HepG2 (cell line): Measurements from ENCODE around the gene TBC1D20. TPM values are rescaled to one million over a fixed set of nuclear protein-coding genes. Genes with fewer than 3 reads are reported as not detected.

ENCODE experiments used
- ATAC-seq: fragments of 200-7000 bp; cut with Tn5 transposase; 3 replicates; pipeline ENCODE4 v1.9.1; 2020; ENCODE audit warnings: mild to moderate bottlenecking, moderate library complexity
- BruUV-seq: library from RNA; stranded (reverse); fragments of 400-500 nt; replicated peaks from 2 replicates; lab custom pipeline; 2021; lab: Mats Ljungman, UMichigan
- CTCF ChIA-PET: fragments of 300-600 bp; formaldehyde crosslinking; extraction: SDS; loops from one replicate; lab custom pipeline; 2021; ENCODE audit warnings: low total read pairs, inconsistent platforms, low intra/inter-chr PET ratio; lab: Yijun Ruan, JAX
- POLR2A ChIA-PET: fragments of 350-600 bp; sonication (Branson Sonifier 250); formaldehyde crosslinking; loops from one replicate; lab custom pipeline; 2020; ENCODE audit warnings: antibody characterized with exemption, inconsistent platforms; lab: Yijun Ruan, JAX
- DNase-seq: peaks from one replicate; pipeline ENCODE4 v3.0.0-alpha.2; 2015; ENCODE audit warnings: low spot score
- FAIRE-seq: peaks from 3 replicates; lab custom pipeline; 2011; peaks lifted over from hg19 to GRCh38; lab: Jason Lieb, UNC
- H2AFZ ChIP-seq: one replicate; pipeline ENCODE4 v1.6.1; 2011; ENCODE audit warnings: low read length, inconsistent platforms
- H3K27ac ChIP-seq: fragments of 300-600 bp; 3 replicates; pipeline ENCODE4 v1.8.0; 2011; ENCODE audit warnings: mixed run types, mild to moderate bottlenecking, mixed read lengths, low read length, inconsistent platforms; ENCODE audit not compliant: insufficient read depth; ENCODE audit errors: extremely low read length
- H3K27me3 ChIP-seq, 2 experiments: fragments of 200-600 bp in 1 of 2; 2 replicates in 1 of 2; 3 replicates in 1 of 2; pipeline versions ENCODE4 v1.6.0 to v1.8.0; 2011; ENCODE audit warnings: low read length in 2 of 2, mild to moderate bottlenecking in 2 of 2, moderate library complexity in 2 of 2, inconsistent platforms in 1 of 2; ENCODE audit not compliant: insufficient read depth in 2 of 2, control insufficient read depth in 1 of 2
- H3K36me3 ChIP-seq, 2 experiments: fragments of 200-600 bp in 1 of 2; replicated peaks in 1 of 2; 2 replicates in 1 of 2; 3 replicates in 1 of 2; pipeline versions ENCODE4 v1.5.1 to v1.8.0; 2011; ENCODE audit warnings: low read length in 2 of 2, inconsistent platforms in 1 of 2; ENCODE audit not compliant: insufficient read depth in 2 of 2, control insufficient read depth in 1 of 2
- H3K4me1 ChIP-seq: 2 replicates; pipeline ENCODE4 v1.5.1; 2012; ENCODE audit warnings: low read length, inconsistent platforms; ENCODE audit not compliant: insufficient read depth
- H3K4me2 ChIP-seq: 2 replicates; pipeline ENCODE4 v1.6.0; 2011; ENCODE audit warnings: low read depth, low read length, inconsistent platforms
- H3K4me3 ChIP-seq, 3 experiments: fragments of 200-600 bp in 1 of 3; sonication (generic), shearing (Covaris generic) in 1 of 3; replicated peaks in 1 of 3; 2 replicates each; pipeline ENCODE4 v1.5.1; 2011 to 2016; ENCODE audit warnings: low read length in 3 of 3, inconsistent platforms in 2 of 3, low read depth in 2 of 3, mild to moderate bottlenecking in 2 of 3, control low read depth in 1 of 3, mixed read lengths in 1 of 3; ENCODE audit not compliant: insufficient read depth in 1 of 3
- H3K79me2 ChIP-seq: one replicate; pipeline ENCODE4 v1.6.1; 2011; ENCODE audit warnings: low read length, inconsistent platforms; ENCODE audit not compliant: insufficient read depth
- H3K9ac ChIP-seq: 2 replicates; pipeline ENCODE4 v1.6.0; 2011; ENCODE audit warnings: mild to moderate bottlenecking, low read depth, low read length, inconsistent platforms; ENCODE audit not compliant: insufficient read depth
- H3K9me3 ChIP-seq: 2 replicates; pipeline ENCODE4 v1.5.1; 2012; ENCODE audit warnings: mild to moderate bottlenecking, low read length
- H4K20me1 ChIP-seq: 2 replicates; pipeline ENCODE4 v1.6.0; 2011; ENCODE audit warnings: inconsistent platforms, mild to moderate bottlenecking, low read length, moderate library complexity; ENCODE audit not compliant: insufficient read depth
- HDAC2 ChIP-seq: sonication (generic); formaldehyde crosslinking; IDR thresholded peaks from 2 replicates; pipeline ENCODE4 v1.4.0; 2020; ENCODE audit warnings: missing genetic modification reagents
- IRF9 ChIP-seq: sonication (generic); formaldehyde crosslinking; IDR thresholded peaks from 2 replicates; pipeline ENCODE4 v1.8.0; 2022; ENCODE audit warnings: missing genetic modification reagents, mild to moderate bottlenecking, borderline replicate concordance
- KDM5A ChIP-seq: fragments of 200-600 bp; sonication (generic); IDR thresholded peaks from 2 replicates; pipeline ENCODE4 v1.7.0; 2018; ENCODE audit warnings: antibody characterized with exemption, mild to moderate bottlenecking, low read length, borderline replicate concordance
- MIER2 ChIP-seq: IDR thresholded peaks from 2 replicates; pipeline ENCODE4 v1.6.1; 2016; ENCODE audit warnings: missing biosample characterization, missing genetic modification reagents
- MYNN ChIP-seq: sonication (generic); formaldehyde crosslinking; IDR thresholded peaks from 2 replicates; pipeline ENCODE4 v1.4.0; 2020; ENCODE audit warnings: mild to moderate bottlenecking, low read depth, missing genetic modification reagents
- SRY ChIP-seq: sonication (generic); formaldehyde crosslinking; IDR thresholded peaks from 2 replicates; pipeline ENCODE4 v1.8.0; 2022; ENCODE audit warnings: mild to moderate bottlenecking, missing genetic modification reagents
- ZNF484 ChIP-seq: sonication (generic); formaldehyde crosslinking; IDR thresholded peaks from 2 replicates; pipeline ENCODE4 v1.5.1; 2020; ENCODE audit warnings: mild to moderate bottlenecking, low read depth, missing genetic modification reagents, borderline replicate concordance
- ZNF572 ChIP-seq: sonication (generic); formaldehyde crosslinking; IDR thresholded peaks from 2 replicates; pipeline ENCODE4 v1.5.1; 2020; ENCODE audit warnings: mild to moderate bottlenecking, missing genetic modification reagents
- ZNF724P ChIP-seq: sonication (generic); formaldehyde crosslinking; IDR thresholded peaks from 2 replicates; pipeline ENCODE4 v1.8.0; 2022; ENCODE audit warnings: missing genetic modification reagents, borderline replicate concordance
- ZNF879 ChIP-seq: sonication (generic); formaldehyde crosslinking; IDR thresholded peaks from 2 replicates; pipeline ENCODE4 v1.8.1; 2023; ENCODE audit warnings: missing genetic modification reagents
- ZSCAN9 ChIP-seq: IDR thresholded peaks from 2 replicates; pipeline ENCODE4 v1.6.1; 2016; ENCODE audit warnings: borderline replicate concordance
- ZUFSP ChIP-seq: sonication (generic); formaldehyde crosslinking; IDR thresholded peaks from 2 replicates; pipeline ENCODE4 v1.9.0; 2021; ENCODE audit warnings: missing genetic modification reagents, mild to moderate bottlenecking, borderline replicate concordance
- WGBS: methylation state at CpG from one replicate; pipeline ENCODE4 v1.1.6; 2017; ENCODE audit warnings: low lambda C conversion rate; 5-methylcytosine and 5-hydroxymethylcytosine counted together
- in situ Hi-C: cut with HindIII; loops from 2 replicates; pipeline ENCODE4 v1.10.0; 2017; ENCODE audit warnings: low pct_unique_long_range_greater_than_20kb; ENCODE audit not compliant: extremely low pct_ligation_motif_present
- intact Hi-C: fragments of 100-400 bp; cut with micrococcal nuclease; formaldehyde crosslinking; loops from one replicate; pipeline ENCODE4 v1.10.0; 2022; ENCODE audit not compliant: unreplicated experiment
- polyA plus RNA-seq, 8 experiments: library from polyadenylated mRNA; depleted of rRNA in 3 of 8; stranded (reverse) in 7 of 8; unstranded in 1 of 8; fragments of >200 nt; fragmentation: Illumina TruSeq in 4 of 8; extraction: Trizol in 4 of 8; gene quantifications; 2 replicates each; pipeline versions ENCODE4 v1.2.1 to v1.2.3, GENCODE V29; 2011 to 2016; ENCODE audit warnings: low read depth in 4 of 8, missing spikeins in 1 of 8, mixed read lengths in 1 of 8; ENCODE audit not compliant: insufficient read depth in 1 of 8
- total RNA-seq, 5 experiments: library from RNA; depleted of rRNA; stranded (reverse); fragments of >200 nt; fragmentation: Illumina TruSeq; extraction: Trizol; gene quantifications; 2 replicates each; pipeline ENCODE4 v1.2.3, GENCODE V29; 2016; ENCODE audit warnings: low read depth in 1 of 5
- TF ChIP-seq, protein P1 (sequence below): sonication (generic); formaldehyde crosslinking; IDR thresholded peaks from 2 replicates; pipeline ENCODE4 v1.4.0; 2020; ENCODE audit warnings: missing genetic modification reagents

The TBC1D20 gene
- total and polyA plus RNA-seq, 2 of the 13 experiments (the other 11 are each of a cell fraction or from before 2014, with no cell fraction given) = 36.6 to 47.1 TPM

- Histone ChIP-seq H4K20me1 (no peaks in the 10 kb centered on the region), H3K36me3 (peaks cover 8 to 34% of the 10 kb centered on the region in 2 experiments), H3K27me3 (no peaks in the 10 kb centered on the region; a peak in 1 of 5 replicates), H2AFZ (no peak within 1 kb of the TSS), H3K4me2 (peak within 1 kb of the TSS; percentile 98), H3K4me3 (peak within 1 kb of the TSS; percentile 95 to 98 (median 97)), H3K79me2 (peaks cover 58% of the 10 kb centered on the region), H3K9ac (peak within 1 kb of the TSS; percentile 100), H3K9me3 (no peaks in the 10 kb centered on the region), H3K27ac (peak within 1 kb of the TSS; percentile 96), H3K4me1 (peaks cover 81% of the 10 kb centered on the region)
- intact Hi-C loops (loop anchor here (2.0 kb wide), 2 partner anchors 25 to 45 kb away; no protein-coding TSS in a partner anchor), in situ Hi-C loops (no loop called here)
- ChIA-PET POLR2A (interaction anchor here (0.6 to 20.8 kb wide), 29 partner anchors 8 to 238 kb away, joined by 3 to 909 read pairs (median 5); partner anchors contain the start of genes CSNK2A1, NRSN2, SOX12 and TRIB3), CTCF (interaction anchor here (1.0 to 2.0 kb wide), 2 partner anchors 45 to 53 kb away, joined by 4 to 5 read pairs; no protein-coding TSS in a partner anchor)
- peak; percentile 85 for DNase-seq
- WGBS = under 1% methylated on average over 59 of the region's 87 CpGs
- peak; percentile 70 for ATAC-seq
- BruUV-seq = no TSS peak
- no peak for FAIRE-seq
- TF ChIP-seq, protein P1, sequence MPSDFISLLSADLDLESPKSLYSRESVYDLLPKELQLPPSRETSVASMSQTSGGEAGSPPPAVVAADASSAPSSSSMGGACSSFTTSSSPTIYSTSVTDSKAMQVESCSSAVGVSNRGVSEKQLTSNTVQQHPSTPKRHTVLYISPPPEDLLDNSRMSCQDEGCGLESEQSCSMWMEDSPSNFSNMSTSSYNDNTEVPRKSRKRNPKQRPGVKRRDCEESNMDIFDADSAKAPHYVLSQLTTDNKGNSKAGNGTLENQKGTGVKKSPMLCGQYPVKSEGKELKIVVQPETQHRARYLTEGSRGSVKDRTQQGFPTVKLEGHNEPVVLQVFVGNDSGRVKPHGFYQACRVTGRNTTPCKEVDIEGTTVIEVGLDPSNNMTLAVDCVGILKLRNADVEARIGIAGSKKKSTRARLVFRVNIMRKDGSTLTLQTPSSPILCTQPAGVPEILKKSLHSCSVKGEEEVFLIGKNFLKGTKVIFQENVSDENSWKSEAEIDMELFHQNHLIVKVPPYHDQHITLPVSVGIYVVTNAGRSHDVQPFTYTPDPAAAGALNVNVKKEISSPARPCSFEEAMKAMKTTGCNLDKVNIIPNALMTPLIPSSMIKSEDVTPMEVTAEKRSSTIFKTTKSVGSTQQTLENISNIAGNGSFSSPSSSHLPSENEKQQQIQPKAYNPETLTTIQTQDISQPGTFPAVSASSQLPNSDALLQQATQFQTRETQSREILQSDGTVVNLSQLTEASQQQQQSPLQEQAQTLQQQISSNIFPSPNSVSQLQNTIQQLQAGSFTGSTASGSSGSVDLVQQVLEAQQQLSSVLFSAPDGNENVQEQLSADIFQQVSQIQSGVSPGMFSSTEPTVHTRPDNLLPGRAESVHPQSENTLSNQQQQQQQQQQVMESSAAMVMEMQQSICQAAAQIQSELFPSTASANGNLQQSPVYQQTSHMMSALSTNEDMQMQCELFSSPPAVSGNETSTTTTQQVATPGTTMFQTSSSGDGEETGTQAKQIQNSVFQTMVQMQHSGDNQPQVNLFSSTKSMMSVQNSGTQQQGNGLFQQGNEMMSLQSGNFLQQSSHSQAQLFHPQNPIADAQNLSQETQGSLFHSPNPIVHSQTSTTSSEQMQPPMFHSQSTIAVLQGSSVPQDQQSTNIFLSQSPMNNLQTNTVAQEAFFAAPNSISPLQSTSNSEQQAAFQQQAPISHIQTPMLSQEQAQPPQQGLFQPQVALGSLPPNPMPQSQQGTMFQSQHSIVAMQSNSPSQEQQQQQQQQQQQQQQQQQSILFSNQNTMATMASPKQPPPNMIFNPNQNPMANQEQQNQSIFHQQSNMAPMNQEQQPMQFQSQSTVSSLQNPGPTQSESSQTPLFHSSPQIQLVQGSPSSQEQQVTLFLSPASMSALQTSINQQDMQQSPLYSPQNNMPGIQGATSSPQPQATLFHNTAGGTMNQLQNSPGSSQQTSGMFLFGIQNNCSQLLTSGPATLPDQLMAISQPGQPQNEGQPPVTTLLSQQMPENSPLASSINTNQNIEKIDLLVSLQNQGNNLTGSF = peak; percentile 78
- TF ChIP-seq IRF9 (CRISPR knock-in tag) = peak; percentile 98; the same call in 1 of the 2 replicates
- peak; percentile 58 for TF ChIP-seq HDAC2 (CRISPR knock-in tag)
- TF ChIP-seq MIER2 (CRISPR knock-in tag) = 0 out of 2 replicates have a peak, but pooled peaks have one; percentile 10
- TF ChIP-seq KDM5A = peak; percentile 89
- TF ChIP-seq ZNF724P = peak; percentile 90
- TF ChIP-seq MYNN (CRISPR knock-in tag) = no peak; the same call in 1 of the 2 replicates
- peak; percentile 77; the same call in 1 of the 2 replicates for TF ChIP-seq ZNF484 (CRISPR knock-in tag)
- TF ChIP-seq ZNF879 (CRISPR knock-in tag) = peak; percentile 93
- TF ChIP-seq ZUFSP = no peak
- TF ChIP-seq ZSCAN9 (CRISPR knock-in tag) = no peak; the same call in 1 of the 2 replicates
- no peak; the same call in 1 of the 2 replicates for TF ChIP-seq SRY
- peak; percentile 71; the same call in 1 of the 2 replicates for TF ChIP-seq ZNF572 (CRISPR knock-in tag)
These were observed 54.1 kb downstream of the TBC1D20 start, which contains the start of gene RBCK1 for GRCh38 chr20:407953-408842. TSS of gene RBCK1 (plus strand) at chr20:408299. CDS start at chr20:408758, 459 bp downstream.
